Right hindlimb (tissue), 1 donor: Measurements from ENCODE around the gene NINJ2.
A peak's percentile ranks its signal among the peaks of the same experiment; 100 is the strongest.
"Not testable (repeated sequence)": the region's sequence is repeated elsewhere in the genome, so short reads cannot be mapped to it uniquely, and the experiment has no call there.

ENCODE experiments used
- DNase-seq: peaks from one replicate; pipeline ENCODE4 v3.0.0-alpha.2; 2018

The NINJ2 gene

DNA sequence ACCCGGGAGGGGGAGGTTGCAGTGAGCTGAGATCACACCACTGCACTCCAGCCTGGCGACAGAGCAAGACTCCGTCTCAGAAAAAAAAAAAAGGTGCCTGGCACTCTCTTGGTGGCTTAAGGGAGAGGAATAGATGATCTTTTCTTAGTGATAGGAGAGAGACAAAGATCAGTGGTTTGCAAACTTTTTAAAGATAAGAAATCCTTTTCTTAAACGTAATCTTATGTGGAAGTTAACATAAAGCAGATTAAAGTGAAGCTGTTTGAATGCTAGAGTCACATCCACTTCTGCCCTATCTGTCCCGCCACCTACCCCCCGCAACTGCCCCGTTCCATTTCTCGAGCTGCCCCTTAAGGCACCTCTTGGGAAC lies 6.3 kb upstream of the NINJ2 start:
- no peak for DNase-seq

DNA sequence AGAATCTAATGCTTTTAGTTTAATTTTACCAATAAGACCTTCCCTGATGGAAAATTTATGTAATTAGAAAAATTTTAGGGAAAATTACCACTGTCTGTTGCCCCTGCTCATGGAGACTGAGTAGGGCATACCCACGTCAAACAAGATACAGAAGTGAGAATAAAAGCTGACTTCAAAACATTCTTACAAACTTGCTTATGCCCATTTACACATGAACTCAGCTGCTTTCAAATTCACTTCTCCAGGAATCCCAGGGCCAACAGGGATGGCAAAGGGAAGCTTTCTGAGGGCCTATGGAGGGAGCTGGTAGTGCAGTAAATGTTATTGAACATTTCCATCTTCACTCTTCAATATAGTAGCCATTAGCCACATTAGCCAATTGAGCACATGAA lies 4.8 kb upstream of the NINJ2 start:
- DNase-seq, result no peak

DNA sequence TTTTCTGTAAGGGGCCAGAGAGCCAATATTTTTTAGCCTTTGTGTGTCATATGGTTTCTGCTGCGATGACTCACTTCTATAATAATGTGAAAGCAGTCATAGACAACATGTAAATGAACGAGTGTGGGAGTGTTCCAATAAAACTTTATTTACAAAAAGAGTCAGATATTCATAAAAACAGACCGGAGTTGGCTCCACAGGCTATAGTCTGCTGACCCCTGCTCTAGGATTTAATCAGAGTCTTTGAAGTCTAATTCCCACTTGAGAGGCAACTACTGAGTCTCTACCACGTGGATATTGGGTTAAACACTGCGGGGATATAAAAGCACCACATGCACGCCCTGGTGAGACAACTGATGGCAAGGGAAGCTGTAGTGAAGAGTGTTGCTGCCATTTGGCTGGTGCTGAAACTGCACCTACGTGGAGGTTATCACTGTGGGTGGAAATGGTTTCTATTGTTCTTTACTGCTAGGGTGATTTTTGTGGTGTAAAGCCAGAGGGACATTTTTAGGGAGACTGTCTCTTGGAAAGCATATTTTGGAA lies 3.6 kb upstream of the NINJ2 start:
- no peak for DNase-seq

DNA sequence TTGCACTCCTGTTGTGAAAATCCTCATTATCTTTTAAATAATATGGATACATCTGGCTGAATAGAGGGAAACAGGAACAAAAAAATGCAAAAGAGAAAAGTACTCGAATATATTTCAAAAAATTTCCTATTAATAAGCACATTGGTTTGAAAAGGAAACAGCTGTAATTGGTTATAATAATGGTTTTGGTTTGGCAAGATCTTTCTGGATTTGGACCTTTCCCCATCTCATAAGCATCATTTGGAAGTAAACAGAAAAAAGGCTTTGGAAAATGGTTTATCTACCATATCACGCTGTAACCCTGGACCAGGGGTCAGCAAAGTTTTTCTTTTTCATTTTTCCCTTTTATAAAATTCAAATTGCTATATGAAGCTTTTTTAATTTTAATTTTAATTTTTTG lies 2.8 kb upstream of the NINJ2 start:
- DNase-seq, result no peak

DNA sequence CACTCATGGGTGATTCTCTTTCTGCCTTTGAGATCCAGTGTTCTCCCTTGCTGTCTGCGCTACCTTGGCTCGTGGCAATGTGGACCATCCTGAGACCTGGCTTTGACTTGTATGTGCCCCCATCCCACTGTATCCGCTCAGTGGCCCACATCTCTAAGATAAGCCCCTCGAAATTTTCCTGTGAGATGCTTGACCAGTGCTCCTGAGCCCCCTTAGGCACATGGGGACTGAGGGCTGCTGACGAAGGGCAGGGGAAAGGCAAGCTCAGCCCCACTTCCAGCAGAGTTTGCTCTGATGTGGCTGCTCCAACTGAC lies 1.5 kb upstream of the NINJ2 start:
- DNase-seq, result no peak

DNA sequence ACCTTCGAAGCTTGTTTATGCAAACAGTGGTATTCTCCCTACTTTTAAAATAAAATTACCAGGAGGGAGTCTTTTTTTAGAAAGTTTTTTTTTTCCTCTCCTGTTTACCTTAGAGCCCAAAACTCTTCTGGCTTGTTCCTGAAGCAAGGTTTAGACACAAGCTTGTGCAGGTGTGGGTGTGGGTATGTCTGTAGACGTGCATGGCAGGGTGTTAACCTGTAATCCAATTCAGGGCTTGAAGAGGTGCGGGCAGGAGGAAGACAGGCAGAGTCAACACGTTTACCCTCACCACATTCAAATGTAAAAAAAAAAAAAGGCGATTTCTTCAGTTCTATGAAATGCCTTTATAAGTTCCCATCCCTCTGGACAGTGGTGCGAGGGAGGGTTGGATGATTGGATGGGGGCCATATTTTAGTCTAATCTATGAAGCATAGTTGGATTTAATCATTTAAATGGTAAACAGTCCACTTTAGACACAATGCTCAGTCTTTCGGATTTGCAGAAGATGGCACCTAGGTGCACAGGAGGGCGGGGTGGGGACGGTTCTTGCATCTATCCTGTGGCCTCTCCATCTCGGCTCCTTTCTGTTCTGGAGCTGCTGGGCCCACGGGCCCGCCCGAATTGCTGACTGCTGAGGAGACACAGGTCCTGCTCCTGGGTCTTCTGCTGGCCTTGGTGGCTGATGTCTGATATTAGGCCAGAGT lies 982 bp upstream of the NINJ2 start:
- DNase-seq, result no peak

DNA sequence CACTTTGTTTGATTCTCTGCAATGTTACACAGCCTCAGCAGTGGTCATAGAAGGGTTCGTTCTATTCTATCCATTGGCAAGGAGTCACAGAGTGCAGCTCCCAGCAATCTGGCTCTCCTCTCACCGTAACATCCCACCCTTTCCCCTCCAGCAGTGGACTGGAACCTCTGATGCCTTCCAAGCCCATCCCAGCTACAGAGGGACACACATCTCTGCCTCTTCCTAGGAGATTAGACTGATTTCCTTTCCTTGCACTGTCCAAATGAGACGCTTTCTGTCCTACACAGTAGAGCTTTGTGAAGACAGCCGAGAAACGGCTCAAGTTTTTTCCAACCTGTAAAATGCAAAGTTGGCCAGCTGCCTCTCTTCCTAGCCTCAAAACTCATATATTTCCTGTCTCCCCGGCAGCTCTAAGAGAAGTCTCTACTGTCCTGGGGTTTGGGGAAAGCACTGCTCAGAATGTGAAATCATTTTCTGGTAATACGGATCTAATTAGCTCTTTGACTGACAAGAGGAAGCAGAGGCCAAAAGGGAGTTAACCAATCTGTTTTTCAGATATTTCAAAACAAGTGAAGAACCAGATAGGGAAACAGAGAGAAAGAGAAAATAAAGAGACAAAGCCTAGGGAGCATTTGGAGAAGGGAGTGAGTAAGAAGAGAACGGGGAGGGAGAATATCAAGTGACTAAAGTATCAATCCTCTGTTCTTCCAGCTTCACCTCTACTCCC lies 516 bp downstream of the NINJ2 start:
- DNase-seq, result peak; percentile 66

DNA sequence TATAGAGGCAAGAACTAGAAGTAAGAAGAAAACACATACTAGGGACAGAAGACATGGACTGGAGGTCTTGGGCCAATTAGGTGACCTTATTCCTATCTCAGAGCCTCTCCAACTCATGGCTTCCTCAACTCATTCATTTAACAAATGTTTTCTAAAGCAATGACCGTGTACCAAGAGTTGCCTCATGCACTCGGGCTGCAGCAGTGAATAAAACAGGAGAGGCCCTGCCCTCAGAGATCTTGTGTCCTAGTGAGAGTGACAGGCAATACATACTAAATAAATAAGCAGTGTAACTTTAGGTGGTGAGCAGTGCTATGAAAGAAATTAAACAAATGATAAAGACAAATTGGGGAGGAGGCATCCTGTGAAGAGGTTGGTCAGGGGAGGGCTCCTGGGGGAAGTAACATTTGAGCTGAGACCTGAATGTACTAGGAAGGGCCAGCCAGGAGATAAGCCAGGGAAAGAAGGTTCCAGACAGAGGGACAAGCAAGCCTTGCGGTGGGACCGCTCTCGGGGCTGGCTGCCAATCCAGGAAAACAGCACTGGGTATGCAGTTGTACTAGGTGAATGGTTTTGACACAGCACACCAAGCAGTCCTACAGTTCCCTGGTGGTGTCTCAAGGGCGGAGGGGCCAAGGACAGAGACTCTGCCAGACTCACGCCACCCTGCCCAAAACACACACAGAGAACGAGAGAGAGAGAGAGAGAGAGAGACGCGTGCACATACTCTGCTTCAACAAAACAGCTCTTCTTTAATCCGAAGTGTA lies 1.3 kb downstream of the NINJ2 start:
- DNase-seq, result peak; percentile 38

DNA sequence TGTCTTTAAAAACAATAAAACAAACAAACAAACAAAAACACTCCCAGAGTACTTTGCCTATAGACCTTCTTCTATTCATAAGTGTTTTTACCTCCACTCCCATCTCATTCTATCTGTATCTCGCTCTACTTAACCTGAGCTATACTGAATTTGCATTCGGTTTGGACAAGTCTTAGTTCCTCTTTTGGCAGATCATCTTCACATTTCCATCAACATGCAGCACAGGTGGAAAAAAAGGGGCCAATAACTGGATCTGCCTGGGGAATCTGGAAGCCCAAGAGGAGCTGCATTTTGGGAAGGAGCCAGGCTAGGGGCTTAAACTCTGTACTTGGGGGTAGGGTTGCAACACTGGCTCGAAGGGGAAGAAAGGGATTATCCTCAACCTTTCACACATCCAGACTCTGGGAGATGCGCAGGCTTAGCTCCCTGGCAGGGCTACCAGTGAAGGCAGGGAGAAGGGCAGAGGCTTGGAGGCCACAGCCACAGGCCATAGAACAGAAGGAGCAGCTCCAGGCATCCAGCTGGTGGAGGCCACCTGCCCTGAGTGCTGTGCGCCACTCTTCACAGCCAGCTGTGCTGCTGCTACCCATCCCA lies 4.1 kb downstream of the NINJ2 start:
- DNase-seq, result no peak

DNA sequence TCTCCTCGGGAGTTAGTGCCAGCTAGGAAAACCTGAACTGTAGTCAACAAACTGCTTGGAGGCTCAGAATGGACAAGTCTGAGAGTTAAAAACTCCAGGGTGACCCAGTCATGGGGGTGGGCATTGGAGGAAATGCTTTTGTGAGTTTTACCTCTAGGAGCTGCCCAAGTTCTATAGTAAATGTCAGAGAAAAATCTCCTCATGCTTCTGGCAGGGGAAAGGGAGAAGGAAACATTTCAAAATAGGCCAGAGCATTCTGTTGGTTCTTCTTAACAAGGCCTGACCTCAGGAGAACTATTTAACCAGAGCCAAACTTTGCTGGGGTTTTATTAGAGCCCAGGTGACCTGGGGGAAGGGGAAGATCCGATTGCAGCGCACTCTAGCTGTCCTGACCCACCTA lies 12.3 kb downstream of the NINJ2 start:
- no peak for DNase-seq

DNA sequence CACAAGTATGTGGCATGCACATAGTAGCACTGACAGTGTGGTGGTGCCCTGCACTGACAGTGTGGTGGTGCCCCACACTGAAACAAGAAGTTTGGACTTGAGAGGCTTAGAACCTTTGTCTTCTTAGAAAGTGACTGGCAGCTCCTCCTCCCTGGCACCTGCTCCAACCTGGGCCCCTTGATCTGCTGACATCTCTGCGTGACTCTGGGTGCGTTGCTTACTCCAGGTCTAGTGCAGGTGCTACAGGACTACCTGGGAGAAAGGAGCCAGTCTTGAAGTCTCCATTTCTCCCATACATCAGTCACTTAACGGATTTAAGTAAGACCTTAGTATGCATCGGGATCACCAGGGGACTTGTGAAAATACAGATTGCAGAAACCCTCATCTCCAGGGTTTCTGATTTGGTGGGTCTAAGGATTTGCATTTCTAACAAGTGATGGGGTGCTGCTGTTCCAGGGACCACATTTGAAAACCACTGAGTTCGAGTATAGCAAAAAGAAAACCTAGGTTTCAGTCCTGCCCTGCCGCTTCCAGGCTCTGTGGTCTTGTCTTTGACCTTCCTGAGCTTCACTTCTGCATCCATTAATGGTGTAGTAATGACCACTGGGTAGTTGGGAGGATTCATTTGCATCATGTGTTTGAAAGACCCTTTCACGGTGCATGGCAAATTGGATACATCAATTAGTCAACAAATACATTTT lies 15.7 kb downstream of the NINJ2 start:
- DNase-seq, result no peak

DNA sequence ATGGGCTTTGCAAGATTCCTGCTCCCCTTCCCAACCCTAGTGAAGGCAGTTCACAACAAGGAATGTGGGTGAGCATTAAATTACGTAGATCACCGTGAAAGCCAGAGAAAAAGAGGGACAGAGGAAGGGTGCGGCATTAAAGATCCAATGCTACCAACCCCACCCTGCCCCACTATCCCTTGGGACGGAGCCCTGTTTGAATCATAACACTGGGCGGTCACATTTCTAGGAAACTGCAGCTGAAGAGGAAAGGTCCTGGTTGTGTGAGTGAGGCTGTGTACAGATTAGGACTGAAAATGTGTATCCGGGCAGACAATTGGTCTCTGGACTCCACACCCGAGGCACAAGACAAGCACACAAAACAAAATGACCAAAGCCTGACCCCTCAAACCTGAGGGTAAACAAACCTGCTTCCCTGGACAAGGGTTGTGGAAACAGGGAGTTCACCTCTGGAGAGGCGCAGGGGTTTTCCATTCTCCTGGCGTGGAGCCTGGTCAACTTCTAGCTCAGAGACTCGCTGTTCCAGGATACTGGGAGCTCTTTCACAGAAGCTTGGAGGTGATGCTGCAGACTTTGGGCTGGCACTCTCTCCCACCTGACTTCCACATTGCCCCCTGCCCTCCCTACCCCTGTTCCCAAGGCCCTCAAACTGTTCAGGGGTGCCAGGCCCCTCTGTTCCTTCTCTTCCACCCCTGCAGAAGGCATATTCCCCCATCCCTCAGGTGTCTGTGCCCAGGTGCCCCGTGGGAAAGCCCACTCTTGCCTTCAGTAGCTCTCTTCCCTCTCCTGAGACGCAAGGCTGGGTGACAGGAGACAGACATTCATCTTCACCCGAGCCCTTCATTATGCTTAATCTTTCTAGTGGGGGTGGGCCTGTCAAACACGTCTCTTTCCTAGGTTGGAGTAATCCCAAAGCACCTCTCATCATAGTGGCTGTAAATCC lies 16.5 kb downstream of the NINJ2 start:
- peak; percentile 63 for DNase-seq

DNA sequence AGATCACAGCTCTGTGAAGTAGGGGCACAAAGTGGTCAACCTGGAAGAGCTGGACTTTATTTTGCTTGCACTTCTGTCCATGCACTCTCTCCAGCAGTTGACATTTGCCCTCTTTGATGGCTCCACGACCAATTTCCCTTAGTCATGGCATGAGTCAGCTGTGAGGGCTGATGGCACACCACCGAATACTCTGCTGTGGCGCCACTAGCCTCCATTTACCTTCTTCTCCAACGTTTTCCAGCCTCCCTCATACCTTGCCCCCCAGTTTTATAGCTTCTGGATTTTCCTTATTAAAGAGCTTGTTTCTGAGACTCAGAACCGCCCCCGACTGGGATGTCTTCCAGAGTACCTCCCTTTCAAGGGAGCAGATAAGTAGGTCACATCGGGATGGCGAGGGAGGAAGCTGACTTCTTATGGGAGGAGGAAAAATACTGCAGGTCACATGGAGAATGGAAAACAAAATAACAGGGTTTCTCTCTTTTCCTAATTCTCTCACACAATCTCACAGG lies 17.6 kb downstream of the NINJ2 start:
- no peak for DNase-seq

DNA sequence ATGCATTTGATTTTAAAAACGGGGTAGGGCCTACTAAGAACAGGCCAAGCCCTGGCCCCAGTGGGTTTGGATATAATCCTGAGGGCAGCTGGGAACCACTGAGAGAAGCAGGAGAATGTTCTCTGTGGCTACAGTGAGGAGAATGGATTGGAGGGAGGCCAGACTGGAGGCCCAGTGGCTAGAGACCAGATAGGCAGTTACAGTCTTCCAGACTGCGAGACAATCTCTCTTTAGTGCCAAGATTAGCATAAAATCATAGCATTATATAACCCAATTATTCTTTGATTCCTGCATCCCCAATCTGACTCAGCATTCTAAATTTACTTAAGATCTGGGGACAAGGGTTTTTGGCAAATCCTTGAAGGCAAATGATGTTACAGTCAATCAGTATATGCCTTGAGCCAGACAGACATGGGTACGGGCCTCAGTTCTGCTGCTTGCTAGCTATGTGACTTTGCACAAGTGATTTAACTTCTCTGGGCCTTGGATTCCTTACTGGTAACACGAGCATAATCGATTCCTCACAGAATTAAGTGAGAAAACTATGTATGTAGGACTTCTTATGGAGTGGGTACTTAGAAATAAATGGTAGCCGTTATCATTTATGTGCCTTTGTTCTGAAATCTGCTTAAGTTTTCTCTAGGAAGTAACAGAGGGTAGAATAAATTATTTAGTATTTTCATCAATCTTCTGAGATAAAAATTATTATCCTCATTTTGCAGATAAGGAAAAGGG lies 18.3 kb downstream of the NINJ2 start:
- DNase-seq, result no peak

DNA sequence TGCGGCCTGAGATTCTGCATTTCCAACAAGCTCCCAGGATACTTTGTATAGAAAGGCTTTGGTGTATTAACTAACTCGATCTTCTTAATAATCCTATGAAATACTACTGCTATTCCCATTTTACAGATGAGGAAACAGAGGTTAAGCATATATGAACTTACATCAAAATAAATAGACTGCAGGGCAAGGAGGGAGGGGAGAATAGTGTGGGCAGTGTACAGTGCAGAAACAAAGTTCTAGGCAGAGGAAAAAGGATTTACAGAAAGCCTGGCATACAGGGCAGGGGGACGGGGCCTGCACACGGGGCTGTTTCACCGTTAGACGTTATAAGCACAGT lies 19.0 kb downstream of the NINJ2 start:
- no peak for DNase-seq

DNA sequence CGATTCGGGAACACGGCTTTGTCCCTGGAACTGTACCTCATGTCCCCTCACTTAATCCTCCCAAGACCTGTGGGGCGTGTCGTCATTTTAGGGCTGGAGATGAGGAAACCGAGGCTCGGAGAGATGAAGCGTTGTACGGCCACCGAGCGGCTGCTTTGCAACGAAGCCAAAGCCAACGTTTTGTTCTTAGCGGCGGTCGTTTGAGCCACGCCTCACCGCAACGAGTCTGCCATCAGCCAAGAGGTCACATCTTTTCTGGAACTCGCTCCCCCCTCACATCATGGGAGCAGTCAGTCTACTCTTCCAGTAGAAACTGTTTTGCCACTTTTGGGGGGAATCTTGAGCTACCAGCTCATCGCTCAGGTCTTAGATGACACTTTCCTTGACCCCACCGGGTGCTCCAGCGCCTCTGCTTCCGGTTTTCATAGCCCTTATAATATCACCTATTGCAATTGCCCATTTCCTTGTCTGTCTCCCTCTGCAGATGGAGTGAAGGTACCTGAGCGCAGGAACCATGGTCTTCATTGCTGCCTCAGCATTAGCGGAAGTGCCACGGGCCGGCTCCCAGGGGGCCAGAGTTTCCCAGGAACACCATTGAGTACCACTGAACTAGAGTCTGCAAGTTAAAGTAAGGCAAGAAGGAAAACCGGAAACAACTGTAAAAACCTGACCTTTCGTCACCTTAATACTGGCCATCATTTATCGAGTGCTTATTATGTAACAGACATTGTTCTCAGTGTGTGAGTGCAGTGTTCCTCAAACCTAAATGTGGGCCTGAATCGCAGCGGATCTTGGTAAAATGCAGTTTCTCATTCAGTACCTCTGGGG lies 19.6 kb downstream of the NINJ2 start:
- no peak for DNase-seq

DNA sequence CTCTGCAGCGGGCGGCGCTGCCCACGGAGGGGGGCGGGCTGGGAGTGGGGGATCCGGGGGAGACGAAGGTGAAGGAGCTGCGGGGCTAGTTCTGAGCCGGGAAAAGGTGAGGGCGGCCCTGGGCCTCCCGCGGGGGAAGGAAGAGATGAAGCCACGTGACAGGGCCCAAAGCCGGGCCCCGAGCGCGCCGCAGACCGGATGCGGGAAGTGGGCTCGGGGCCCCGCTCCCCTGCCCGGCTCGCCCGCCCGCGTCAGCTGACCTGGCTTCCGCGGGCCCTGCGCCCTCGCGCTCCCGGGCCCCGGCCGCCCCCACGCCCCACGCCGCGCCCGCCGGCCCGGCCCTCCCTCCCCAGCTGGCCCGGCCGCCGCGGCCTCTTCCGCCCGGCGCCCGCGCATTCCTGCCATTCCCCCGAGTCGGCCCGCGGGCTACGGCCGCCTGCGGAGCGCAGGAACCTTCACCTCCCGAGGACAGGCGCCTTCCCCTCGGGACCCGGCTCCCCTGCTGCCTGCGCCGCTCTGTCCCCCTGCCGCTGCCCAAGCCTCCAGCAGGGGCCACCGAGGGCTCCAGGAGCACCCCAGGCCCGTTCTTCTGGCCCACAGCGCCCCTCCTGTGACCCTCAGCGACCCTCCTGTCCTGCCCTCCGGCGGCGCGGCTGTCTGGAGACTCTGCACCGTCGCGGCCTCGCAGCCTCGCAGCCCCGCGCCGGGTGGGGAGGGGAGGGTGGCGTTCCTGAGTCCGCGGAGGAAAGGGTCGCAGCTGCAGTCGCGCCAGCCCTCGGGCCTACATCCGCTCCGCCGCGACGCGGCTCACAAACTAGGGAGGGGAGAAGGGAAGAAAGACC lies 20.4 kb downstream of the NINJ2 start:
- DNase-seq, result peak; percentile 82

DNA sequence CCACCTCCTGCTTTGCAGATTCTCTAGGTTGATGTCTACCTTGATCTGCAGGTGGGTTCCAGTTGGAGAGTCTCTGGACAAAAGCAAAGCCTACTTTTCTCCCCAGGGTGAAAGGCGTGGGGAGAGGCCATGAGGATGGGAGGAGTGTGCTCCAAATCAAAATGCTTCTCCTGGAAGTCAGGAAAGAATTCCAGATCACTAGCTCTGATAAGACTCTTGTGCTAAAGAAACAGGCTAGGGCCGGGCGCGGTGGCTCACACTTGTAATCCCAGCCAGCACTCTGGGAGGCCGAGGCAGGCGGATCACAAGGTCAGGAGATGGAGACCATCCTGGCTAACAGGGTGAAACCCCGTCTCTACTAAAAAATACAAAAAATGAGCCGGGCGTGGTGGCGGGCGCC lies 21.9 kb downstream of the NINJ2 start:
- DNase-seq, result not testable (repeated sequence)

DNA sequence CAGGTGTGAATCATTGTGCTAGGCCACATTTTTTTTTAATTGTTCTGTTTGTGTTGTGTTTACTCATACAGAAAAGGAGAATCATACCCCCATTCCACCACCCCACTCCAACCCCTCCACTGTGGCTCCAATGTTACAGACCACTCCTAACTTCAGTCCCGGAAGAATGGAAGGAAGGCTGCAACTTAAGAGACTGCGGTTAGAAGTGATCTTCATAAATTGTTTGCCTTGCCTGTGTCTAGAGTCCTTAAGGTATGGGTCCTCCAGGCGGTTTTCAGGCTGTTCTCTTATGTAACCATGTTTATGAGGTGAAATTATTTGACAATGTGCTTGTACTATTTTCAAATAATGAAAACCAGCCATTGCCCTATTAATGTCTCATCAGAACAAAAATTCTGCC lies 22.5 kb downstream of the NINJ2 start:
- DNase-seq, result no peak
